HG03039 (cell line): Measurements from ENCODE around the gene GNG11.

Experiments
- ATAC-seq: cut with Tn5 transposase; IDR thresholded peaks from one replicate; pipeline ENCODE4 v1.9.1; 2021; ENCODE audit warnings: mild to moderate bottlenecking, moderate library complexity; ENCODE audit not compliant: unreplicated experiment

The GNG11 gene

DNA sequence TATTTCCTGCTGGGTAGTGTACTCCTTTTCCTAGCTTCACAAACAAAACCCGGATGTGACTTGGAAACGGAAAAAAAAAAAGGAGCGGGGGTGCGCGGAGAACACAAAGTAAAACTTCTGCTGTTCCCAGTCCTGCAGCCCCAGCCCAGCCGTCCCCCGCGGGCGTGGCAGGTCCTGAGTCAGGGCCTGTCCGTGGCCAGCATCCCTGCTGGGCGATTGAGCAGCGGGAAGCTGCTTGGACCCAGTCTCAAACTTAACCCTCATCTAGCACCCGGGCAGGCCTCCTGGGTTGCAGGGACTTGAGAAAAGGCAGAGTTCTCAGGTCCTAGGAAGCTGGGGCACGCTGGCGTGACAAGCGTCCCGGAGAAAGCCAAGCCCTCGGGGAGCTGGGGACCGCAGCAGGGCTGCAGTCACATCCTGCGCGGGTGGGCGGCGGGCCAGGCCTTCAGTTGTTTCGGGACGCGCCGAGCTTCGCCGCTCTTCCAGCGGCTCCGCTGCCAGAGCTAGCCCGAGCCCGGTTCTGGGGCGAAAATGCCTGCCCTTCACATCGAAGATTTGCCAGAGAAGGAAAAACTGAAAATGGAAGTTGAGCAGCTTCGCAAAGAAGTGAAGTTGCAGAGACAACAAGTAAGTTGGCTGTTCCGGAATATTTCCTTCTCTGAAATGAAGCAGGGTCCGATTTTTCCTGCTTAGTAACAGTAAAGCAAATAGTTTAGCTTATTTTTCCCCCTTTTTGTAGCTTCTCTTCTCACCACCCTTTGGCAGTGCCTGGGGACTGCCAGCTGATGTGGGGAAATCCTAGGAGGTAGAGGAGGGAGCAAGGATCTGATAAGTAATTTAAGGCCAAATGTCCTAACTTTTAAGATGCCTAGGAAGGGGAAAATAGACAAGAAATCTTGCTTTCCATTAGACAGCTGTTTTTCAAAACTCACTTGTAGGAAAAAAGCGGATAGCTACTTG, at the start of gene GNG11:
TSS of gene GNG11 (plus strand) at position 129 of the 960 bp plus-strand sequence. CDS start at position 532, 403 bp downstream.
- ATAC-seq = peak; percentile 84

DNA sequence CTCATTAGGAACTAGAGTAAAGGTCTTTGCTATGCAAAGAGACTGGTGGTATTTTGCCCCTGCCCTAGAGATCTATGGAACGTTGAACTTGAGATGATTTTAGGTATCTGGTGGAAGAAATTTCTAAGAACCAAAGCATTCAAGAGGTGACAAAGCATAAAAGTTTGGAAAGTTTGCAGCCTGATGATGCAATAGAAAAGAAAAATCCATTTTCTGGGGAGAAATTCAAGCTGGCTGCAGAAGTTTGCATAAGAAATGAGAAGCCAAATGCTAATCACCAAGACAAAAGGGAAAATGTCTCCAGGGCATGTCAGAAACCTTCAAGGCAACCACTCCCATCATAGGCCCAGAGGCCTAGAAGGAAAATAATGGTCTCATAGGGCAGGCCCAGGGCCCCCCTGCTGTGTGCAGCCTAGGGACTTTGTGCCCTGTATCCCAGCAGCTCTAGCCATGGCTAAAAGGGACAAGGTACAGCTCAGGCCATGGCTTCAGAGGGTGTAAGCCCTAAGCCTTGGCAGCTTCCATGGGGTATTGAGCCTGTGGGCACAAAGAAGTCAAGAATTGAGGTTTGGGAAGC, 47.4 kb upstream of the GNG11 start:
- ATAC-seq = no peak

DNA sequence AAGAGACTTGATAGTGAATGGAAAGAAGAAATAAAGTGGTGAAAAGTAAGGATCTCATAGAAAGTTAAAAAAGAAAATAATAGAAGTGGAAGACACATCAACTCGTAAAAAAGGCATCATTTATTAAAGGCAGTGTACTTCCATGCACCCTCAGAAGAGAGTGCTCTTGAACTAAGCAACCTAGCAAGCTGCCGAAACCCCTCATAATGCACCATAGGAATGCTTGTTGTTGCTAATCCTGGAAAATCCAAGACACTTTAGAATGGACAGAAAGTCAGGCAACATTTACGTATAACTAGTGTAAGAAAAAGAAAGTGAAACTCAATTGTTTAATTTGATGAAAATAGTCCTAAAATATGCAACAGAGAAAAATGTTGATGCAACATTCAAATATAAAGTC, 43.8 kb upstream of the GNG11 start:
- ATAC-seq = no peak

DNA sequence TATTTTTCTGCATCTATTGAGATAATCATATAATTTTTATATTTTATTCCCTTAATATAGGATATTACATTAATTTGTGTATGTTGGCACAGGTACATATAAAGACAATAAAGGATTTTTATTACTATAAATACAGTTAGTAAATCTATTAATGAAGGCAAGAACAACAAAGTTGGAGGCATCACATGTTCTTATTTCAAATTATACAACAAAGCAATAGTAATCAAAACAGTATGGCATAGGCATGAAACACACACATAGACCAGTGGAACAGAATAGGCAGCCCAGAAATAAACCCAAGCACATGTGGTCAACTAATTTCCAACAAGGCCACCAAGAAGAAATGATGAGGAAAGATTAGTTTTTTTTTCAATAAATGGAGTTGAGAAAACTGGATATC, 42.2 kb upstream of the GNG11 start:
- no peak for ATAC-seq

DNA sequence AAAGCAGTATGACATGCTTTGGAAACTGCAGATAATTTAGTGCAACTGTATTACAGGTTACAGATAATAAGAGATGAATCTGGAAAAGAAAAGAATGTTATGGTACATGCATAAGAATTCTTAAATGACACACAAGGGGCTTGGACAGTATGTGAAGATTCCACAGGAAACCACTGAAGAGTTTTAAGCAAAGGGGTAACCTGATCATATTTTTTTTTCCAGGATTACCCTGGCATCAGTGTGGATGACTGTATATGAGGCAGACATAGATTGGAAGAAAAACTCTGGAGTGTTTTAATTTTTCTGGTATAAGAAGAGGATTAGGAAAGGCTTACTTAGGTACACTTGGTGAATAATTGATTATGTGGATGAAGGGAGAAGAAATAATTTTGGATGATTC, 39.1 kb upstream of the GNG11 start:
- no peak for ATAC-seq

DNA sequence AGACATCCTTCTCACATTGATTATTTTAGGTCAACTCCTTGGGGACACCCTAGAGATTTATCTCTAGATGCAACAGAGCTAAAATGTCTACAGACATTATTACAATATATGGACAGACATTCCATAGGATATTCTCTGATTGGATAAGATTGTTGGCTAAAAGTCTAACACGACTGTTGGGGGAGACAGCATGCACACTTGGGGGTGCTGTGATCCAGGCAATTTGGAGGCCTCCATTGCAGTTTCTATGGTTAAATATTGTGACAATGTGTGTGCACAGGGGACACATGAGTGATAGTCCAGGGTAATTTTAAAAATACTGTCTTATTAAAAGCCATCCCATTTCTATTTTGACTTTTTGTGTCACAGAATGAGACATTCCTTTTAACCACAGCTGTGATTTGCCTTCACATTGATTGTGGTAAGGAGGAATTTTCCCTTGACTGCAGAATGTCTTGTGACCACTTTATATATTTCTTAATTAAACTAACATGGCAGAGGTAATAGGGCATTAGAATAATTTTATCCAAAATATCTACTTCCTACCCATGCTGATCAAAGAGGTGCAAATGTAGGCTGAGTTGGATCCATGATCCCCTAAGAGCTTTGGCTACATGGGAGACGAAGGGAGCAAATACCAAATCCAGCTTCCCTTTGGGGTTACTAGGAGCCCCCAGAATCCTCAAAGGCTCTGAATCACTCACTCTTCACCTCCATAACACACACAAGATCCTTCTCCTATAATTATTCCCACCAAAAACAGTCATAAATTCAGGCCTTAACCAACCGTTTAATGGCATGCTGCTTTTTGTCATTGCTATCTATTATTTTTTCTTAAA, 38.2 kb upstream of the GNG11 start:
- no peak for ATAC-seq

DNA sequence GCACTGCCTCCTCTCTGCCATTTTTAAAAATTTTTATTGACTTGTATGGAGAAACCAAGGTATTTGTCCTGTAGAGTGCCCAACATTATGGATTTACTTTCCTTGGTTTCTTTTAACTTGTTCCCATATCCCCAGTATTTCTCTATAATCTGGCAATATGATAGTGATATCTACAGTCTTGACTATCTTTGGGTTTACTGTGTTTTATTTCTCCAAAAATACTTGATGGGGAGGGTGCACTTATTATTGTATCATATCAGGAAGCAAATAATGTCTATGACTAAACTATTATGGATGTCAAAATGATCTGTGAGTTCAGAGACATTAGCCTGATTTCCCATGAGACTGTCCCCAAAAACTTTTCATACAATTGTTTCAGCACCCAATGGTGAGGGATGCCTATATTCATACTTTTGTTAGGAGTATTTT, 37.6 kb upstream of the GNG11 start:
- no peak for ATAC-seq

DNA sequence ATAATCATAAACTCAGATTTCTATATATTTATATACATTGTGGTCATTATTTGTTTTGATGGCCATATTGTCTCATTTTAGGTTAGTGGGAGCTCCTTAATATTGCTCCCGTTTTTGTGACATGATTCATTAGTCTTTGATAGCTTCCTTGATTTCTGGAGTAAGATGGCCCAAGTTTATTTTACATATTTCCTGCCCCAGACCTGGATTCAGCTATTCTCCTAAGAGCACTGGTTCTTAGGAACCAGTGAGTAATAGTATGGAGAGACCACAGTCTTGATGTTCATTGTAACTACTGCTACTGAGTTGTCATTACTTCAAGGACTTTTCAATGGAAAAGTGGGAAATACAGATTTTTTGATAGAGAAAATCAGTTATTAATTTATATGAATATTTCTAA, 37.0 kb upstream of the GNG11 start:
- ATAC-seq = no peak

DNA sequence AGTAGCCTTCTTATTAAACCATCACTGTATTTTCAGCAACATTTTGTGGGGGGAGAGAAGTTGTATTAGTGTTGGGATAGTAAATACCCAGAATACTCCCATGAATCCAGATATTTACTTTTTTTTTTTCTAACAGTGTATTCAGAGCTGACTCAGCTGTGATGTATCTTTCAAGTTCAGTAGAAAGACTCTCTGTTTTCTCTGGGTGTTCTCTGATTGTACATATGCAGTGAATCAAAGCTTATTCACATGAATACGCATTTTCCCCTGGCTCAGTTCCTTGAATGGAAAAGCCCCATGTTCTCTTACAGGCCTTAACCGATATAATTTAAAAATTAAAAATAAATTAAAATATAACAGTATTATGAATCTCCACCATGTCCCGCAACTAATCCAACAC, 32.3 kb upstream of the GNG11 start:
- ATAC-seq = no peak

DNA sequence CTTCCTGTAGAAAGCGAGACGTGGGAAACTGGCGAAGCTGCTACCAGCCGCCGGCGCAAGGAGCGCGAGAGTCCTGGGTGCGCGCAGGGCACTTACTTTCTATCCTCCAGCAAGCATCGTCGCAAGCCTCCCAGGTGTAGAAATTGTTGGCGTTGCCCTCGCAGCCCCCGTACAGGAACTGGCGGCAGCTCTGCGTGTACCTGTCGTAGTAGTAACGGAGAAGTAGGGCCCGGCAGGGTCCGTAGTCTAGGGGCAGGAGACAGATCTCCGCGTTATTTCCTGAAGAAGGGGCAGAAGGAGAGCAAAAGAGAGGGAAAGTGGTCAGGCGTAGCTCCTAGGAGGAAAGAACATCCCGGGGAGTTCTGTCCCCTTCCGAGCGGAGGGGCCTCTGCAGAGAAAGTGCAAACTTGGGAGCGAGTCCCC, 31.5 kb upstream of the GNG11 start:
- no peak for ATAC-seq

DNA sequence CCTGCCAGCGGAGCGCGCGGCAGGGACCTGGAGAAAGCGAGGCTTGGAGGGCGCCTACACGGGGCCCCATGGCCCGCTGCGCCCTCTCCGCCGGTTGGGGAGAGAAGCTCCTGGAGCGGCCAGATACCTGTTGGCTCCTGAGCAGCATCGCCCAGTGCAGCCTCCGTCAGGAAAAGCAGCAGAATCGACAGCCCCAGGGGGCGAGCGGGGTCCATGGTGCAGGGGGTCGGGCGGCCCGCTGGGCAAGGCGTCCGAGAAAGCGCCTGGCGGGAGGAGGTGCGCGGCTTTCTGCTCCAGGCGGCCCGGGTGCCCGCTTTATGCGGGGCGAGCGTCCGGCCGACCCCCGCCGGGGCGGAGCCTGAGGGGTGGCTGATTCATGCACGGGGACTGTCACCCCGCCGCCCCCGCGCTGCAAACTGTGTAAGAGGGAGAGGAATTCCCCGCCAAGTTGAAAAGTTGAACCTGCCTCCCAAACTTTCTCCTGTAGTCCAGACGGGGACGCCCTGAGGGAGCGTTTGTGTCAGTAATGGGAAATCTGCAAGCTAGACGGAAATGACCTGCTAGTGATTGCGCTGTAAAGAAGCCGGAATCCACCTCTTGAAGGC, 31.0 kb upstream of the GNG11 start, which contains the start of gene TFPI2:
TSS of gene TFPI2 (minus strand) at position 290 of the 605 bp plus-strand sequence. CDS start at position 215, 75 bp downstream.
- no peak for ATAC-seq

DNA sequence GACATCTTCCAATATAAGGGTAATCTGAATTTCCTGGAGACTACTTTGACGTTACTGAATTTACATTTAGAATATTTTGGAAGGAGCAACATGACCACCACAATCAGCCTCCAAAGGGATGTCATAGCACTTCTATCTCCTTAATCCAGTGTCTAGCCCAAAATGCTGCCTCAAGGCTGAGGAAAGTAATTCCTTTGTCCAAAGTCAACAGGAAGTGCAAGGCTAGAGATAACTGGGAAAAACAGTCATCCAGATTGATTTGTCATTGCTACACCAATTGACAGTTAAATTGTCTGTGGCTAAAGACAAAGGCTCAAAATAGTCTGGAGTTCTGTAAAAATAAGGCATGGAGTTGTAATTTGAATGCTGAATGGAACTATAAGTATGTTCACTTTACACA, 27.1 kb upstream of the GNG11 start:
- ATAC-seq = no peak

DNA sequence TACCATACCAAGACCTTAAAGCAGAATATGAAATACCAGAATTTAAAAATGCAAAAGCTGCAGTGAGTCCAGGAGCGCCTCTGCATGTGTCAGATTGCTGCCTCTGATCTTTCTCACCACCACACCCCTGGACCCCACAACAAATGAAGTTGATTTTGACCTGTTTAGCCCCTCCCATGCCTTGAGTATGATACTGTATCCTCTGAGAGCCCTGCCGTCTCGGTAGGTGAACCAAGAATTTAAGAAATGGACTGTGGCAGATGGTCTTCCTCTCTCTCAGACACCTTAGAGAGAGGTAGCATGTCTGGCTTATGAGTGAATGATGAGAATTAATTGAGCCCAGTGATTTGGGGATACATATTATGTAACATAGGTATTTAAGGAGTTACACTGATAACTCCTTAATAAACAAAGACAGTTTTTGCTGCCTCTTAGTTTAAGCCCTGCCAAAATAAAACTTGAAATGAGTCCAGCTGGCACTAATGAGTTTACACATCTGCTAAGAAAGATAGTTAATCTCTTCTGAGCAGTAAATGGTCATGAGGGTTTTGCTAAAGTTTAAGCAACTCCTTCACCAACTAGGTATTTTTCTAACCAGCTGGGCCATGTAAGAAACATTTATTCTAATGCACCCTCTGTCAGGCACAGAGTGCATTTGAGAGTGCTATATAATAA, 26.4 kb upstream of the GNG11 start:
- ATAC-seq = no peak

DNA sequence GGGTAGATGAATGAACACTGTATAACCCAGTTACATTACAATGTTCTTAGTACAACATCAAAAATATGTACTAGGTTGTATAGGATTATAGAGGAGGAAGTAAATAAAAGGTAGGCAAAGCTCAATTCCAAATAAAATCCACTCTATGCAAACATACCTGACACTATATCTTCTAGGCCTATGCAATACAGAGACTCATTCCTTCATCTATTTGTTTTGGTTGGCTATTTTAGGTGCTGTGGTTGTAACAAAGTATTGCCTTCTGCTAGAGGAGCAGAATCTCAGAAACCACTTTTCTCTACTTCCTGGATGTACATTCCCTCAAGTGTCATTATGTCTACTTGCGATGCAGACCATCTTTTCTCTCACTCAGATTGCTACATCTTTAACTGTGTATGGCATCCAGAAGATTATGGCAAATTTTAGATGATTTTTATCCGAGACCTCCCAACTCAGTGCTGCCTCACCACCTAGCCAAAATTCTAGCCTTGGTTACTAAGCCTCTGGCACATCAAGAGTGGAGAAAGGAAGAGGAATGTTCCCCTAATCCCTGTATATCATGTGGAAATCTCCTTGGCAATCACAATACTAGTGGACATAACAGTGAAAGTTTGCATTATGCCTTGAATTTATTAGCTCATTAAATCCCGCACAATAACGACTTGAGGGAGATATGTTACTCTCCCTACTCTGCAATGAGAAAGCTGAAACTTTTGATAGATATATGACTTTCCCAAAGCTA, 25.5 kb upstream of the GNG11 start:
- ATAC-seq = no peak

DNA sequence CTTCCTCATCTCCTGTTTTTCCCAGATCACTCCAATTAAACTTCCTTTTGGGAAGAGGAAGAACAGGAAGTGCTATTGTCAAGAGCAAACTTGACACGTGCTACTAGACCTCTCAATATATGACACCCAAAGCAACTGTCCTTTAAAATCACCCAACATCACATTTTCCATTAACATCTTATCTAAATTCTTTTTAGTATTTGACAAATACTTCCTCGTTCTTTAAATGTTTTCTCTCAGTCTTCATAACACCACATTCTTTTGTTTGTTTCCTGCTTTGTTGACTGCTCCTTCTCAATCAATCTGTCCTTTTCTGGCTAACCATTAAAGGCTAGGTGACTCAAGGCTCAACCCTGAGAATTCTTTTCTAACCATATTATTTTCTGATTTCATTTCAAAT, 23.9 kb upstream of the GNG11 start:
- ATAC-seq = no peak

DNA sequence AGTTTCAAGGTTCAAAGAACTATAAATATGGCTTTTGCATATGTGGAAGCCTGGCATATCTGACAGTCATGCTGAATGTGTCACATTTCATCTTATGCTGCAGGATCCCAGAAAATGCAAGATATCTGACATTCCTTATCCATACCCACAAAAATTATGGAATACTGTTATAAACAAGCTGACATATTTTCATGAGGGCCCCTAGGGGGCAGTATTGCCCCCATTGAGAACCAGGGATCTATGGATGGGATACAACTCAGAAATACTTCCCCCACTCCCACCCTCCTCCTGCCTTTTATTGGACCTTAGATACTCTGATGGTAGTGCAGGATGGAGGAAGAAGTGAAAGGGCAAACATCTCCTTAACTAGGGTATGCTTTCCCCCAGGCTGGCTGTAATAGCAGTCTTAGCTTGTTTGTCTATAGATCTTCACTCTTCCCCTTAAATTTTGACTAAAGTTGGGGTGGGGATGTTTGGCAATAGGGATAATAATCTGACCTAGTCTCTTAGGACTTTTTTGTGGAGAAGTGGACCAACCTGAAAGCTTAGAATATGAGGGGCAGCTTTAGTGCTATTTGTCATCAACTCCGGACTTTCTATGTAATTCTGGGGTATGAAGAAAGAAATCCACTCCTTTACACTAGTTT, 18.6 kb upstream of the GNG11 start:
- ATAC-seq = no peak

DNA sequence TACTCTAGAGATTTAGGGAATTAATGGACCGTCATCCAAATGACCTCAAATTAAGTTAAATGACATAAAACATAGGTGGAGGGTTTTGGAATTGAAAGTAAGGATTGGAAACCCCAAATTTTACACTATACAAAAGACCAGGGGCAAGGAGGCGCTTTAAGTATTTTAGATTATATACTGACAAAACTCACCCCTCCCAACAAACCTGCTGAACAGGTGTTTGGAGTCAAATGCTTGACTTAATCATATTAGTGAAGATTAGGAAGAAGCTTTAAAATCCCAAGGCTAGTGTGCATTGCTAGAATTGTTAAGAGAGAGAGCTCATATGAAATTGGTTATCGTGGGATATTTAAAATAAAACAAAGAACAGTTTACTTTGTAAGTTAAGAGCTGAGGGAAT, 15.3 kb upstream of the GNG11 start, which contains the start of gene GNGT1:
TSS of gene GNGT1 (plus strand) at position 301 of the 400 bp plus-strand sequence. CDS start 180 bp downstream, outside the sequence.
- no peak for ATAC-seq

DNA sequence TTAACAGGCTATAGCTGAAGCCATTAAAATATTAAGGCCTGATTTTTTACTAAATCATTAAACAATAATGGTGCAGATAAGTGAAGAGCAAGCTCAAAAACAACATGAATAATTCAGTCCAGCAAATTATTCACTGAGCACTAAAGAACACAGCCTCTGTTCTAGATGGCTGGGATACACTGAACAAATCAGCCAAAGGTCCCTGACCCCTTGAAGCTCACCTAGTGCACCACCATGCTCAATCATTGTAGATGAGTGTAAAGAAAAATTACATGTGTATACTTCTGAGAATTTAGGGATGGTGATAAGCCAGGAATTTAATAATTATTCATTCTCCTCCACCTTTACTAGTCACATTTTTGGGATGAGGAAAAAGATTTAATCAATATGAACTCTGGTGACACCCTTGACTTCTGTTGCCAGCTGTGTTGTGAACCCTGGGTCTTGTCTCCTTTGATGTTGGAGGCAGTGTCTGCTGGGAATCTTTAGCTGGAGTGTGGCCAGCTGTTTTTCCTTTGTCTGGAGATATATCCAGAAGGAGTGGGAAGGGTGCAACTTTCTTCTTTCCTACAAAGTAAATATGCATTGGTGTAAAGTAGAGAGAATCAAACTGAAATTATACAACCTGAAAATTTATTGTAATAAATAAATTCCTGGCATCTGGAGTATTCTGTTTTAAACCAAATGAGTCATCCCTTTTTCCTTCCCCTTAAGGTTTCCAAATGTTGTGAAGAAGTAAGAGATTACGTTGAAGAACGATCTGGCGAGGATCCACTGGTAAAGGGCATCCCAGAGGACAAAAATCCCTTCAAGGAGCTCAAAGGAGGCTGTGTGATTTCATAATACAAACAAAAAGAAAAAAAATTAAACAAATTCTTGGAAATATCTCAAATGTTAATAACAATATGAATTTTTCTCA, 11.2 kb upstream of the GNG11 start:
- ATAC-seq = no peak
